ENCODE measurements around the gene SLC25A39.
A peak's percentile ranks its signal among the peaks of the same experiment; 100 is the strongest.
"Not testable (repeated sequence)": the region's sequence is repeated elsewhere in the genome, so short reads cannot be mapped to it uniquely, and the experiment has no call there.

SLC25A39 gene

DNA sequence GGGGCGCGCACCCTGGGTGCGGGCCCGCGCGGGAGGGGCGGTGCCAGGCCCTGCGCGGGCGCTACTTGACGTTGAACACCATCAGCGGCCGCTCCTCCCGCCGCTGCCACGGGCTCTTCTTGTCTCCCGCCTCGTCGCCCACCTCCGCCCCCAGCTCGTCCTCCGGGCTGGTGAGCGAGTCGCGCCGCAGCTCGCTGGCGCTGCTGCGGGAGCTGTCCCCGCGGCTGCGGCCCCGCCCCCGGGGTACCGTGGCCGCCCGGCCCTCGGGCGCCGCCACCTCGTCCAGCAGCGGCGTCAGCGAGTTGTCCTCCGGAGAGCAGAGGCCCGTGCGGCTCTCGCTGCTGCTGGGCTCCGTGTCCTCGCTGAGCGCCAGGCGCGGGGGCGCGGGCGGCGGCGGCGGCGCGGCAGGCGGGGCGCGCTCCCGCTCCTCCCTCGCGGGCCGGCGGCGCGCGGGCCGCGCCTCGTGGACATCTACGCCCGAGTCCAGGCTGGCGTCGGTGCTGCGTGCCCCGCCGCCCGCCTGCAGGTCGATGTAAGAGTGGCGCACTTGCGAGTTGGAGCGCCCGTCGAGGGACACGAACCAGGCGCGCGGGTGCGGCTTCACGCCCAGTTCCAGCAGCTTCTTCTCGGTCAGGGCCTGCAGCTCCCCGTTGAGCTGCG, 29.2 kb upstream of the SLC25A39 start:
- DNase-seq = peak; percentile 44

DNA sequence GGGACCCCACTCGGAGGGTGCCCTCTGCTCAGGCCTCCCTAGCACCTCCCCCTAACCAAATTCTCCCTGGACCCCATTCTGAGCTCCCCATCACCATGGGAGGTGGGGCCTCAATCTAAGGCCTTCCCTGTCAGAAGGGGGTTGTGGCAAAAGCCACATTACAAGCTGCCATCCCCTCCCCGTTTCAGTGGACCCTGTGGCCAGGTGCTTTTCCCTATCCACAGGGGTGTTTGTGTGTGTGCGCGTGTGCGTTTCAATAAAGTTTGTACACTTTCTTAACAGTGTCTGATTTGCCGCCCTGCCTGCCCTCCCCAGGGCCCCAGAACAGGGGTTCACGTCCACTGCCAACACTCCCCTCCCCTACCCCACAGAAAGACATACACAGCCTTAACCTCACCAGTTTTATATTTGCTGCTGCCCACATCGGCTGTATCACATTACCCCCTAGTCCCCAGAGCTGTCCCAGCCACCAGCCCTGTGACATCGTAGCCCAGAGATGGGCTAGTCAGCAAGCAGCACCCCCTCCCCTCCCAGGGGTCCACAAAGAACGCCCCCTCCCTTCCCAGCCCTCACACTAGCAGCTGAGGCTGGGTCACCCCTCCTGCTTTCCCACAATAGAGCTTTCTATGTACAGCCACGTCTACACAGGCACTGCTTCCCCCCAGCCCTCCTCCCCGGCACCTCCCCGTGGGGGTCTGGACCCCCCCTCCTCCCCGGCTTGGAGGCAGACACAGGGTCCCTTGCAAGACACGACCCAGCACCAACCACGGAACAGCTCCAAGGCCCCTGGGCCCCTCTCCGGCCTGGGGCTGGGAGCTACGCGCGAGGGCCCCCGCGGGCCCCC, 28.4 kb upstream of the SLC25A39 start:
- no peak for DNase-seq

DNA sequence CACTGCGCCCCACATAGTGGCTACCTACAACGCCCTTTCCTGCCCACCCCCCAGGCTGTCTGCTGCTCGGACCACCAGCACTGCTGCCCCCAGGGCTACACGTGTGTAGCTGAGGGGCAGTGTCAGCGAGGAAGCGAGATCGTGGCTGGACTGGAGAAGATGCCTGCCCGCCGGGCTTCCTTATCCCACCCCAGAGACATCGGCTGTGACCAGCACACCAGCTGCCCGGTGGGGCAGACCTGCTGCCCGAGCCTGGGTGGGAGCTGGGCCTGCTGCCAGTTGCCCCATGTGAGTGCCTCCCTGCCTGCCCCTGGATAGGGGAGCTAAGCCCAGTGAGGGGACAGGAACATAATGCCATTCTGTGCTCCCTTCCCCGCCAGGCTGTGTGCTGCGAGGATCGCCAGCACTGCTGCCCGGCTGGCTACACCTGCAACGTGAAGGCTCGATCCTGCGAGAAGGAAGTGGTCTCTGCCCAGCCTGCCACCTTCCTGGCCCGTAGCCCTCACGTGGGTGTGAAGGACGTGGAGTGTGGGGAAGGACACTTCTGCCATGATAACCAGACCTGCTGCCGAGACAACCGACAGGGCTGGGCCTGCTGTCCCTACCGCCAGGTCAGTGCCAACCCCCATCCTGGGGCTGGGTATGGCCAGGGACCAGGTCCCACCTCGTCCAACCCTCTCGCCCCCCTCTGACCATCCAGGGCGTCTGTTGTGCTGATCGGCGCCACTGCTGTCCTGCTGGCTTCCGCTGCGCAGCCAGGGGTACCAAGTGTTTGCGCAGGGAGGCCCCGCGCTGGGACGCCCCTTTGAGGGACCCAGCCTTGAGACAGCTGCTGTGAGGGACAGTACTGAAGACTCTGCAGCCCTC, 27.6 kb upstream of the SLC25A39 start:
- no peak for DNase-seq

DNA sequence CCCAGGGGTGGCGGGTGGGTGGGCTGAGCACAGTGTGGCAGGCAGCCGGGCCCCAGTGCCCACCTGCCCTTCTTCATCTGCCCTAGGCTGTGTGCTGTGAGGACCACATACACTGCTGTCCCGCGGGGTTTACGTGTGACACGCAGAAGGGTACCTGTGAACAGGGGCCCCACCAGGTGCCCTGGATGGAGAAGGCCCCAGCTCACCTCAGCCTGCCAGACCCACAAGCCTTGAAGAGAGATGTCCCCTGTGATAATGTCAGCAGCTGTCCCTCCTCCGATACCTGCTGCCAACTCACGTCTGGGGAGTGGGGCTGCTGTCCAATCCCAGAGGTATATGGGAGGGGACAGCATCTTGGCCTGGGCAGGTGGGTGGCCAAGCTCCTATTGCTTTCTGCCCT, 26.8 kb upstream of the SLC25A39 start:
- DNase-seq = no peak

DNA sequence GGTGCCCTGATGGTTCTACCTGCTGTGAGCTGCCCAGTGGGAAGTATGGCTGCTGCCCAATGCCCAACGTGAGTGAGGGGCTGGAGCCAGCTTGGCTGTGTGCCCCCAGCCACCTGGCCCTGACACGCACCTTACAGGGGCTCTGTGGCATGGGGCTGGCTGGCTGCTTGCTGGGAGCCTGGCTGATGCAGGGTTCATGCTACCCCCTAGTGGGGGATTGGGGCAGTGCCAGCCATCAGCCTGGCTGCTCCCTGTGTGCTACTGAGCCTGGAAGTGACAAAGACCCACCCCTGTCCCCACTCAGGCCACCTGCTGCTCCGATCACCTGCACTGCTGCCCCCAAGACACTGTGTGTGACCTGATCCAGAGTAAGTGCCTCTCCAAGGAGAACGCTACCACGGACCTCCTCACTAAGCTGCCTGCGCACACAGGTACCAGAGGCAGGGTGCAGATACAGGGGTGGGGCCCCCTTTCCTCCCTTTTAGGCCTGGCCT, 26.2 kb upstream of the SLC25A39 start:
- DNase-seq = peak; percentile 79

DNA sequence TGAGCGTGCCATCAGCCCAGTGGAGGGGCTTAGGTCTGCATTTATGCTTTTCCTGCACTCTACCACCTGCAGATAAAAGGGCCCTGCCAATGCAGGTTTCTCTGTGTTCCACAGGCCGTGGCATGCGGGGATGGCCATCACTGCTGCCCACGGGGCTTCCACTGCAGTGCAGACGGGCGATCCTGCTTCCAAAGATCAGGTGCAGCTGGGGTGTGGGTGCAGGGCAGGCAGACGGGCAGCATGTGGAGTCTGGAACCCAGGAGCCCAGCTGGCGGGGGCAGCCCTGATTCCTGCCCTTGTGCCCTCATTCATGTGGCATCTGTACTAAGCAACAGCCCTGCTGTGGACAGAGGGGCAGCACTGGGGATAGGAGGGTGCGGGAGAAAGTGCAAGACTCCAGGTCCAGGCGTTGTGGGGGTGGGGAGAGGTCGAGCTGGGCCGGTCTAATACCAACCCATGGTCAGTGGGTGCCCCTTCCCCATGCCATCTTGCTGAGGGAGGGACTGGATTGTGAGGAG, 25.0 kb upstream of the SLC25A39 start:
- DNase-seq = no peak

DNA sequence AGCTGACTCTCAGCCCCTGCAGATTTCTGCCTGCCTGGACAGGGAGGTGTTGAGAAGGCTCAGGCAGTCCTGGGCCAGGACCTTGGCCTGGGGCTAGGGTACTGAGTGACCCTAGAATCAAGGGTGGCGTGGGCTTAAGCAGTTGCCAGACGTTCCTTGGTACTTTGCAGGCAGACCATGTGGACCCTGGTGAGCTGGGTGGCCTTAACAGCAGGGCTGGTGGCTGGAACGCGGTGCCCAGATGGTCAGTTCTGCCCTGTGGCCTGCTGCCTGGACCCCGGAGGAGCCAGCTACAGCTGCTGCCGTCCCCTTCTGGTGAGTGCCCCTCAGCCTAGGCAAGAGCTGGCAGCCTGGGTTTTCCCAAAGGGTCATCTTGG, 24.4 kb upstream of the SLC25A39 start:
- no peak for DNase-seq

DNA sequence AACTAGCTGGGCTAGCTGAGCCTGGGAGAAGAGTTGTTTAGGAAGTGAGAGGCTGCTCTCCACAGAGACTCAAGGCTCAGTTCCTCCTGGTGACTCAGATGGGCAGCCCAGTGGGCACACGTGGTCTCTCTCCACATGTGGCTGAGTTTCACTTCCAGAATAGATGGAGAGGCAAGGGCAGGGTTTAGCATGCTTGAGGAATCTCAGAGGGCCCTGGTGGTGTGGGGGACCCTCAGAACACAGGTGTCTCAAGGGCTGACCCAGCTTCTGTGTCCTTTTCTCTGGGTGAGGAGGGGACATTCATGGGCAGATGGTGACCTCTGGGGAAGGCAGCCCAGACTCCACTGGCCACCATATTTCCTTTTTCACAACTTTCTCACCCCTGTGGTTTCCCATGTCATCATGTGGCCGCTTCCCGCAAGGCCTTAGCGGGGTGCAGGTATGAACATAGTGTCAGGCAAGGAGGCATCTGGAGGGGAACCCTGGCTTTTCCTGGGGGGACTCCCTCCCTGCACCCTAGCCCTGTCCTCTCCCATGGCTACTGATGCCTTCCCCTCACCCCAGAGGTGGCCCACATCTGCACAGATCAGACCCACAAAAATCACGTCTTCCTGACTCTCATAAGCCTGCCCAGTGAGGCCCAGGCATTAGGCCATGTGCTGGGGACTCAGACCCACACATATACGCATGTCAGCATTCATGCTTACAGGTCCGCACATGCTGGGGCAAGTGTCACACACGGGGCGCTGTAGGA, 23.8 kb upstream of the SLC25A39 start:
- DNase-seq = peak; percentile 92

DNA sequence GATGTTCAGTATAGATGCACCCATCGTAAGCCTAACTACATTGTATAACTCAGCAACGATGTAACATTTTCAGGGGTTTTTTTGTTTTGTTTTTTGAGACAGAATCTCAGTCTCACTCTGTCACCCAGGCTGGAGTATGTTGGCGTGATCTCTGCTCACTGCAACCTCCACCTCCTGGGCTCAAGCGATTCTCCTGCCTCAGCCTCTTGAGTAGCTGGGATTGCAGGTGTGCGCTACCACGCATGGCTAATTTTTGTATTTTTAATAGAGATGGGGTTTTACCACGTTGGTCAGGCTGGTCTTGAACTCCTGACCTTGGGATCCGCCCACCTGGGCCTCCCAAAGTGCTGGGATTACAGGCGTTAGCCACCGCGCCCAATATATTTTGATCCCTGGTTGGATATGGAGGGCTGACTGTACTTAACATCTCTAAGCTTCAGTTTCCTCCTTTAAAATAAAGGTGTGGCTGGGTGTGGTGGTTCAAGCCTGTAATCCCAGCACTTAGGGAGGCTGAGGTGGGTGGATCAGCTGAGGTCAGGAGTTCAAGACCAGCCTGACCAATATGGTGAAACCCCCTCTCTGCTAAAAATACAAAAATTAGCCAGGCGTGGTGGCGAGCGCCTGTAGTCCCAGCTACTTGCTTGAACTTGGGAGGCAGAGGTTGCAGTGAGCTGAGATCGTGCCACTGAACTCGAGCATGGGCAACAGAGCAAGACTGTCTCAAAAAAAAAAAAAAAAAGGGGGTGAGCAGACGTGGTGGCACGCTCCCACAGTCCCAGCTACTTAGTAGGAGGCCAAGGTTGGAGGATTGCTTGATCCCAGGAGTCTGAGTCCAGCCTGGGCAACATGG, 22.8 kb upstream of the SLC25A39 start:
- DNase-seq = not testable (repeated sequence)

DNA sequence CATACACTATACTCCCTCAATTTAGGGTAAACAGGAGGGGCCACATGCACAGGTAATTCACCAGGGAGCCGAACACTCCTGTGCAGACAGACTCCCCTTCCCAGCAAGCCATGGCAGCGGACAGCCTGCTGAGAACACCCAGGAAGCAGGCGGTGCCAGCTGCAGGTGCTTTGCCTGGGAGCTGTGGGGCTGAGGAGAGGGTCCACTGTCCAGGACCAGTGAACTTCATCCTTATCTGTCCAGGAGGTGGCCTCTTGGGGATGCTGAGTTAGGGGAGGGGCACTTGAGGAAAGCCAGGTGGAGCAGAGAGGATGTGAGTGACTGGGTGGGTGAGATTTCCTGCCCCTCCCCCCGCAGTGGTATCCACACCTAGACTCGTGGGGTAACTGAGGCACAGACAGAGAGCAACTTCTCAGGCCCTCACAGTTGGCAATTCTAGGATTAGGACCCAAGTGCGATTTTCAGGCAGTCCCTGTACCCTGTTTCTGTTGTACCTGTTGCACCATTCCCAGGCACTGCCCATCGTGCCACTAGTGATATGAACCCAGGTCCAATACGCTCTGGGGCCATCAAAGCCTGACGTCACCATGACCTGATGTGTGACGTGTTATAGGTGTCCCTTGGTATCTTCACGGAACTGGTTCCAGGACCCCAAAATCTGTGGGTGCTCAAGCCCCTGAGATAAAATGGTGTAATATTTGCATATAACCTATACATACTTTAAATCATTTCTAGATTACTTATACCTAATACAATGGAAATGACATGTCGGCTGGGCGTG, 21.6 kb upstream of the SLC25A39 start:
- no peak for DNase-seq

DNA sequence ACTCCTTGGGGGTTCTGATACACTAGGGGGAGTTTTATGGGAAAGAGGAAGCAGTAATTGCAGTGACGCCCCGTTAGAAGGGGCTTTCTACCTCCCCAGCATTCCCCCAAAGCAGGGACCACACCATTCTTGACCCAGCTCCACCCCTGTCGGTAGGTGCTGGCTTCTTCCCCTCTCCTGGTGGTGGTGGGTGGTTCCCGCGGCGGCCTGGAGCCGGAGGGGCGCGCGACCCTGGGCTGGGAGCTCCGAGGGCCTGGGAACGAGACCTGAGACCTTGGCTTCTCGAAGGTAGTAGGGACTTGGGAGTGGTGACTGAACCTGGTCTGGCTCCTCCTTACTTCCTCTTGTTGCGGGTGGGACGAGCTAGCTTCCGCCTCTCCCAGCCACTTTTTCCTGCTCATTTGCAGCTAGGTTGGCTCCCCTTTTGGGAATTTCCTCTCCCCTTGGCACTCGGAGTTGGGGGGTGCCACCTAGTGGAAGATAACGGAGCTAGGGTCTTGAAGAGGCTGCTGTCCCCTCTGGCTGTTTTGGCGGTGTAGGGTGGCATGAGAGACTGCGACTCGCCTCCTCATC, 20.9 kb upstream of the SLC25A39 start:
- DNase-seq = peak; percentile 50

DNA sequence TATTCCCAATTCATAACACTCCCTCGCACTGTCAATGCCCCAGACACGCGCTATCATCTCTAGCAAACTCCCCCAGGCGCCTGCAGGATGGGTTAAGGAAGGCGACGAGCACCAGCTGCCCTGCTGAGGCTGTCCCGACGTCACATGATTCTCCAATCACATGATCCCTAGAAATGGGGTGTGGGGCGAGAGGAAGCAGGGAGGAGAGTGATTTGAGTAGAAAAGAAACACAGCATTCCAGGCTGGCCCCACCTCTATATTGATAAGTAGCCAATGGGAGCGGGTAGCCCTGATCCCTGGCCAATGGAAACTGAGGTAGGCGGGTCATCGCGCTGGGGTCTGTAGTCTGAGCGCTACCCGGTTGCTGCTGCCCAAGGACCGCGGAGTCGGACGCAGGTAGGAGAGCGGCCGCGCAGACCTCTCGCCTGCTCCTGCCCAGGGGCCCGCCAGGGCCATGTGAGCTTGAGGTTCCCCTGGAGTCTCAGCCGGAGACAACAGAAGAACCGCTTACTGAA, 20.4 kb upstream of the SLC25A39 start, which contains the start of gene GRN:
Gene GRN (plus strand): TSS at position 364 of the 515 bp plus-strand sequence. CDS start 3,863 bp downstream, outside the sequence.
- peak; percentile 95 for DNase-seq

DNA sequence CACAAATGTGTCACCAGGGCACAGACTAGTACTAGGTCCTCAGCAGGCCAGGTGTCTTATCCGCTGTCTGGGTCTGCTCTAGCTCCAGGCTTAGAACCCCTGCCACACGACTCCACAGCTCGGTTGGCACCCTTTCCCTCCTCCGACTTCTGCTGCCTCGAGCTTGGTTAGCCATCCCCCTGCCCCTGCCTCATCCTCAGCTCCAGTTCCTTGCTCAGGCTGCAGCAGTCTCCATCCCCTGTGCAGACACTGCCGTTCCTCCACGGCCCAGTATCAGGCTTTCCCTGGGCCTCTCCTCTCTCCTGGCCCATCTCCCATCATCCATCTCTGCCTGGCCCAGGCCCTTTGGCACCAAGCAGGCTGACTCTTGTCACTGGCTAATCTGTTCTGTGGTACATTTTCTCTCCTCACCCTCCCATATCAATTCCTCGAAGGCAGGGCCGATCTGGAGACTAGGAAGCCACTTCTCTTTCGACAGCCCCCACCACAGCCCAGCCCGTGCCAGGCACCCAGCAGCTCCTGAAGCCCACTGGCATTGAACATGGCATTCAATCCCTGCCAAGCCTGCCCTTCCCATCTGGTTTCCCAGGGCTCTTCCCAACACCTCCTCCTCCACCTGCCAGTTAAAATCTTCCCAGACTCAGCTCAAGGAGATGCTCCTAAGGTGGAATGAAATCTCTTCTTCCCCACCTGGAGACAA, 19.0 kb upstream of the SLC25A39 start:
- no peak for DNase-seq

DNA sequence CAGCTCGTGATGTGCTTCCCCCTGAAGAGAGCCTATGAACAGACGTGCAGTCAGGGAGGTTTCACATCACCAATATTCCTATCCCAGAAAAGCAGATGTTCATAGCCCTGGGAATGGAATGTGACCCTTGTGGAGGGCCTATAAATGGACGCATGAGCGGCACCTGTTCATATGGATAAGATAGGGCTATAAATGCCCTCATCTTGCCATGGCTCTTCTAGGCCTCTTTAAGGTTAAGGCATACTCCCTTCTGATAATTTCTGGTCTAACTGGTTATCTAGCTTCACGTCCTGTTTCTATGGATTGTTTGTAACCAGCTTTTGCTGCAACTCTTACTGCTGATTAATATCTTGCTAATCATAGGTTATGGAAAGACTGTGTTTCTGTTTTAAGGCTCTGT, 15.9 kb upstream of the SLC25A39 start:
- not testable (repeated sequence) for DNase-seq

DNA sequence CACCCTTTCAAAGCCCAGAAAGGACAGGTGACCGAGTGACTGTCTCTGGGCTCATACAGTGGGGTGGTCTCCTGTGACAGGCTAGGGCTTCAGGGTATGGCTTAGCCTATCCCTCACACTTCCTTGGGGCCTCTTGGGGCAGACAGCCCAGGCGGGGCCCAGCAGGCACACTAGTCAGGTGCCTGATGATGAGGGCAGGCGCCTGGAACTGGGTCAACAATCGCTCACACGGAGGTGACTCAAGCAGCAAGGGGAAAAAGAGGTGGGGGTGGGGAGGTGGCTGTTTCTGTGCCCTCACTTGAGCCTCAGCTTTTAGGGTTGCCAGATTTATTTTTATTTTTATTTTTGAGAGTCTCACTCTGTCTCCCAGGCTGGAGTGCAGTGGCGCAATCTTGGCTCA, 14.1 kb upstream of the SLC25A39 start:
- DNase-seq = peak; percentile 51

DNA sequence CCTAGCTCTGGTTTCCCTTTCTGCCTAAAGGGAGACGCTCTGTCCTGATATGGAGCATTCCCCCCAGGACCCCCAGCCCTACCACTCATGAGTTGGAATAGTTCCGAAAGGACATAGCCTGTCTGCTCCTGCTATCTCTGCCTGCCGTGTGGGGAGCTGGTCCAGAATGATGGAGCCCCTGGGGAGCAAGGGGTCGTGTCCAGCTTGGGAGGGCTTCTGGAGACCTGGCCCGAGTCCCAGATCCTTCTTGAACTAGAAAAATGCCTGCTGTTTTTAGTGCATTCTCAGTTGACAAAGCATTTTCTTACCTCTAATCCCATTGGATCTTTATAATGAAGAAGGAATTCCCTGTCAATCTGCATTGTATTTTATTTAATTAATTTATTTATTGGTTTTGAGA, 11.3 kb upstream of the SLC25A39 start:
- DNase-seq = no peak

DNA sequence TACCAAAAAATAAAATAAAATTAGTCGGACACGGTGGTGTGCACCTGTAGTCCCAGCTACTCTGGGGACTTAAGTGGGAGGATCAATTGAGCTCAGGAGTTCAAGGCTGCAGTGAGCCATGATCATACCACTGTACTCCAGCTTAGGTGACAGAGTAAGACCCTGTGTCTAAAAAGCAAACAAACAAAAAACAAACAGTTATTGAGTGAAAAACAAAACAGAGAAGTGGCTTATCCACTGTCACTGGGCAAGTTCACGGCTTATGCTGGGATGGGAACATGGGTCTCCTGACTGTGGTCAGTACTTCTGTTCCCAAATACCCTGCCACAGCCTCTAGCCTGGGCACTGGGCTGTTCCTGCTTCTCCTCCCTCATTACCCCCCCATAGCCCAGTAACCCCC, 10.9 kb upstream of the SLC25A39 start:
- DNase-seq = no peak

DNA sequence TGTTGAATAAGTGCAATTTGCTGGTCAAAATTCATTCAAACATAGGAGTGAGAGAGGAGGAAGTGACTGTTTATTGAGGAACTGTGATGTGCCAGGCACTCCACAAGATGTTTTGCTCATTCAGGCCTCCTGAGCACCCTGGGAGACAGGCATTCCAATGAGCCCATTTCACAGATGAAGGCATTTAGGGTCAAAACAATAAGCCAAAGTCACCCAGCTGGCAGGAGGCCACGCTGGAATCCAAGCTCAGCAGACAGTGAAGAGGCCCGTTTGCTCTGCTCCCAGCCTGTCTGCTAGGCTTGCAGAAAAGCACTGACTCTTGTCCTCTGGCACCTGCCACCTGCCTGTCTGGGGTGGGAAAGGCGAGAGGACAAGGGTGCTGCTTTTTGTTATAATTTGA, 10.1 kb upstream of the SLC25A39 start:
- DNase-seq = peak; percentile 96

DNA sequence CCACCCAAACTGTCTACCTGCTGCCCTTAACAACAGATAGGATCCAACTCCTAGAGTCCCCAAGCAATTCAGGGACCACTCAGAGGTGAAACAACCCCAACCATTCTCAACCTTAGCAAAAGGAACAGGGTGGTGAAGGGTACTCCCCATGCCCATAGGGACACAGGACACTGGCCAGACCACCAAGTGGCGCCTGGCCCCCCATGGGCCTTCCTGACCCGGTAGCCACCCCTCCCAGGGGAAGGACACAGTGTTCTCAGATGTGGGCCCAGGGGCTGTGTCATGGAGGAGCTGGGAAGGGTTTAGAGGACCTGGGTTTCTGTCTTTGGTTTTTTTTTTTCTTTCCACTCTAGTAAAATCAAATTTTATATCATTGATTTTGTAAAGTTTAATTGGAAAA, 9.7 kb upstream of the SLC25A39 start:
- DNase-seq = no peak

All from RPMI8226 (cell line).